ENCODE measurements around the gene NOX5.

Gene NOX5

DNA sequence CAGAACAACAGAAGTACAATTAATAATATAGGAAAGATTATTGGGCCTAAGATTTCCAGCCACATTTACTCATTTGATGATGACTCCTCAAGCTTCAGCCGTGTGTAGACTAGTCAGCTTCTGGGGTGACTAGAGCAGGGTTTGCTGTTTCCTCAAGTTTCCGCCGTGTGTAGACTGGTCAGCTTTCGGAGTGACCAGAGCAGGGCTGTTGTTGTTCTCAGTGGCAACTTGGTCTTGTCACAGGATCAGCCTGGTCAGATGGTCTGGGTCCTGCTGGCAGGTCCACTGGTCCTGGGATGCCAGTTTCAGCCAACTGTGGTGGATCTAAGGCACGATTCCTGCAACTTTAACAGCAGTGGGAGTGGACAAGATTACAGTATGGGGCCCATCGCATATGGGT lies 21.8 kb upstream of the NOX5 start:
- no peak for DNase-seq (ENCODE audit: low spot score)
- TF ChIP-seq, protein P1, sequence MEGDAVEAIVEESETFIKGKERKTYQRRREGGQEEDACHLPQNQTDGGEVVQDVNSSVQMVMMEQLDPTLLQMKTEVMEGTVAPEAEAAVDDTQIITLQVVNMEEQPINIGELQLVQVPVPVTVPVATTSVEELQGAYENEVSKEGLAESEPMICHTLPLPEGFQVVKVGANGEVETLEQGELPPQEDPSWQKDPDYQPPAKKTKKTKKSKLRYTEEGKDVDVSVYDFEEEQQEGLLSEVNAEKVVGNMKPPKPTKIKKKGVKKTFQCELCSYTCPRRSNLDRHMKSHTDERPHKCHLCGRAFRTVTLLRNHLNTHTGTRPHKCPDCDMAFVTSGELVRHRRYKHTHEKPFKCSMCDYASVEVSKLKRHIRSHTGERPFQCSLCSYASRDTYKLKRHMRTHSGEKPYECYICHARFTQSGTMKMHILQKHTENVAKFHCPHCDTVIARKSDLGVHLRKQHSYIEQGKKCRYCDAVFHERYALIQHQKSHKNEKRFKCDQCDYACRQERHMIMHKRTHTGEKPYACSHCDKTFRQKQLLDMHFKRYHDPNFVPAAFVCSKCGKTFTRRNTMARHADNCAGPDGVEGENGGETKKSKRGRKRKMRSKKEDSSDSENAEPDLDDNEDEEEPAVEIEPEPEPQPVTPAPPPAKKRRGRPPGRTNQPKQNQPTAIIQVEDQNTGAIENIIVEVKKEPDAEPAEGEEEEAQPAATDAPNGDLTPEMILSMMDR (IDR thresholded peaks at IDR 0.05; ENCODE audit: extremely low read depth, missing control alignments): no peak

DNA sequence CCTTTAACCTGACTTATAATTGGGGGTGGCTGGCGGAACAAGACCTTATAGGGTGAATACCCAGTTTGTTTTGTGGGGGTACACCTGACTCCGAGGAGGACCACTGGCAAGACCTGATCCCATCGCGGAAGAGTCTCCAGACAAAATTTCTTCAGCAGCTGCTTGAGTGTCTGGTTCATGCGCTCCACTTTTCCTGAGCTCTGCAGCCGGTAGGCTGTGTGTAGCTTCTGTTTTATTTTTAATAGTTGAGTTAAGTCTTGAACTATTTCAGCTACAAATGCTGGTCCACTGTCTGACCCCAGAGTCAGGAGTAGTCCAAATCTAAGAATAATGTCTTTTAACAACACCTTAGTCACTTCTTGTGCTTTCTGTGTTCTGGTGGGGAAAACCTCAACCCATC lies 21.2 kb upstream of the NOX5 start:
- TF ChIP-seq, protein P1 (IDR thresholded peaks at IDR 0.05; ENCODE audit: extremely low read depth, missing control alignments): no peak

DNA sequence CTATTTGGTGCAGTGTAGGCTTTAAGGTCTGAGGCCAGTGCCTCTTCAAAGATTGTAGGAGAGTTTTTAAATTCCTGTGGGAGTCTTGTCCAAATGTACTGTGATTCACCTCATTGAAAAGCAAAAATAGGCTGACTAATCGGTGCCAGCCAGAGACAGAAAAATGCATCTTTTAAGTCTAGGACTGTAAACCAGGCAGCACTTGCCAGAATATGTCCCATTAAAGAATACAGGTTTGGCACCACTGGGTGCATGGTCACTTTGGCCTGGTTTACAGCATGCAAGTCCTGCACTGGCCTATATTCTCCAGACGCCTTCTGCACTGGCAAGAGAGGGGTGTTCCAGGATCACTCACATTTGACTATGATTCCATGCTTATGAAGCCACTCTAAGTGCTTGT lies 20.3 kb upstream of the NOX5 start:
- no peak for DNase-seq (ENCODE audit: low spot score)
- TF ChIP-seq, protein P1 (IDR thresholded peaks at IDR 0.05; ENCODE audit: extremely low read depth, missing control alignments): no peak

More for the DNA sequence above, 21.2 kb upstream of the NOX5 start:
- no peak for DNase-seq (ENCODE audit: low spot score)

DNA sequence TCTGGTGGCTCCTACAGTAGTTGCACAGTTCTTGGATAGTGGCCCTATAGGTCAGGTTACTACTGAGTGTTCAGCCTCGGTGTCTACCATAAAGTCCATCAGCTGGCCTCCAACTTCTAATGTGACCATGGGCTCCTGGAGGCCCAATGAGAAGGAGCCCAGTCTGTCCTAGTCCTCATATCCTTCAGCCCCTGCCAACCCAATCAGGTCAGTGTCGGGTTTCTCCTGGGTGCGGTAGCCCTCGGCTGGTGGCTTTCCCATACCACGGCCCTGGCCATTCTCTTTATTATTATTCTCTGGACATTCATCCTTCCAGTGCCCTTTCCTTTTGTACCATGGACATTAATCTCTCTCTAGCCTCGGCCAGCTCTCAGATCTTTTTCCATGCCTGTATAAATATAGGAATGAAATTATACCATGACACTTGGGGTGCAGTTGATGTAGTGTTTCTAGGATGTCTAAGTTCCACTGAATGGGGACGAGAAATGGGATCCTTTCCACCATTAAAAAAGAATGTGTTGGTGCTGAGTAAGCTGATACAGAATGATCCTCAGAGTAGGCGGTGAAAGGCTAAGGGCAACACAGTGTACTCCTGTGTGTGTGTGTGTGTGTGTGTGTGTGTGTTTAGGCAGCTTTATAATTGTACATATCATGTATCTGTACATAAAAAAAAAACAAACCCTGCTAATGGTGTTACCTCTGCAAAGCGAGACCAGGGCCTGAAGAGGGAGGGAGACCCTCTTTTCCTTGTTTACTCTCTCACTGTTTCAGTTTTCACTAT lies 19.3 kb upstream of the NOX5 start:
- no peak for DNase-seq (ENCODE audit: low spot score)

DNA sequence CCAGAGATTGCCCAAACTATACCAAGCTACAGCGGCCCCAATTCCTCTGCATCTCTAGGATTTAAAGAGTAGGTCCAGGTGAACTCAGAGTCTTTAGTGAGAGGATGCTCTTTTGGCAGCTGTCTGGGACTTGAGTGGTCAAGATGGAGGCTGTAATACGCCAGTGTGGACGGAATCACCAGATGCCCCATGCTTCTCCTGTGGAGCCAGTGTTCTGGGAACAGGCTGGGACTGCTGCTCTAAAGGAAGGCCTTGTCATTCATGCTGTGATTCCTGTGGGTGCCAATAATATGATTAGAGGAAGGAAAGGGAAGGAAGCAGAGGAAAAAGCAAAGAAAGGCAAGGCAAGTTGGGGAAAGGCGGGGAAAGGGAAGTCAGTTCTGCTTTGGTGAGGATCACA lies 17.4 kb upstream of the NOX5 start:
- no peak for DNase-seq (ENCODE audit: low spot score)
- TF ChIP-seq, protein P1 (IDR thresholded peaks at IDR 0.05; ENCODE audit: extremely low read depth, missing control alignments): no peak

More for the DNA sequence above, 19.3 kb upstream of the NOX5 start:
- TF ChIP-seq, protein P1 (IDR thresholded peaks at IDR 0.05; ENCODE audit: extremely low read depth, missing control alignments): no peak

DNA sequence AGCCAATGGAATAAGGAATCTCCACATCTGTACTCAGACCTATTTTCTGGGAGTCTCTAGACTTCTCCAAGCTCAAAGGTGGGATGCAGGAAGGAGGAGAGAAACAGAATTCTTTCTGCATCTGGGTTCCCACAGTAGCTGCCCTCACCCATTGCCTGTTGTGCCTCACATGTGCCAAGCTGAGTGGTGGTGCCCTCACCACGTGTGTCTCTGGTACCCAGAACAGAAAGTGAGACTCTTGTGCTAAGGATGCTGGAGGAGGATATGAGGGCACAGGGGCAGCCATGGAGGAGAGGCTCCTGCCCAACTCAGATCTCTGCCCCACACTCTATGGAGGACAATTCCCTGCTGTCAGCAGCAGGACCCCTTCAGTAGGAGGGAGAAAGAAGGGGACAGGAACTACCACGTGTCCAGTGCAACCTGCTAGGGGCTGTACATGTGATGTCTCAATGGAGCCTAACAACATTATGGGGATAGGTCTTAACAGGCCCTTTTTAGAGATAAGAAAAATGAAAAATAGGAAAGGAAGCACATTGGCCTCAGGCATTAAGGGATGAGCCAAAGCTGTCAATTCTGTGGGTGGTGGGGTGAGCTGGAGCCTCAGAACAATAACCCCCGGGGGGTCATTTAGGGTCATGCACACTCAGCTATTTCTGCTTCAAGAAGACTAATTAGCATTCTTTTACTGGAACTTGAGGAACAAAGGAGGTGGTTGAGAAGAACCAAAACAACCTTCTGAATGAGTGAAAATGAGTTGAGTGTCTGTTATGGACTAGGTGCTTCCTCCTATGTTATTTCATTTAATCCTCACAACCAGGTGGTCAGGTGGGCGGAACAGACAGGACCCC lies 16.3 kb upstream of the NOX5 start:
- TF ChIP-seq, protein P1 (IDR thresholded peaks at IDR 0.05; ENCODE audit: extremely low read depth, missing control alignments): no peak
- no peak for DNase-seq (ENCODE audit: low spot score)

DNA sequence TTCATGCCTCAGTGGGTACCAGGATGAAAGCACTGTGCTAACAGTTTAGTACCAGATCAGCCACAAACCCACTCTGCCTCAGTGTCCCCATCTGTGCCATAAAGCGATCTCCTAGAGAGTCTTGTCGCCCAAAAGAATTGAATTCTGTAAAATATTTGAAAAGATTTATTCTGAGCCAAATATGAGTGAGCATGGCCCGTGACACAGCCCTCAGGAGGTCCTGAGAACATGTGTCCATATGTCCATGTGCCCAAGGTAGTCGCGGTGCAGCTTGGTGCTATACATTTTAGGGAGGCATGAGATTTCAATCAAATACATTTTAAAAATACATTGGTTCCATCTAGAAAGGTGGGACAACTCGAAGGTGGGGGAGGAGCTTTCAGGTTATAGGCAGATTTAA lies 15.4 kb upstream of the NOX5 start:
- TF ChIP-seq, protein P1 (IDR thresholded peaks at IDR 0.05; ENCODE audit: extremely low read depth, missing control alignments): no peak
- no peak for DNase-seq (ENCODE audit: low spot score)
